ENCODE measurements around the gene PAPOLA.
"Not testable (repeated sequence)": the region's sequence is repeated elsewhere in the genome, so short reads cannot be mapped to it uniquely, and the experiment has no call there.

The PAPOLA gene

DNA sequence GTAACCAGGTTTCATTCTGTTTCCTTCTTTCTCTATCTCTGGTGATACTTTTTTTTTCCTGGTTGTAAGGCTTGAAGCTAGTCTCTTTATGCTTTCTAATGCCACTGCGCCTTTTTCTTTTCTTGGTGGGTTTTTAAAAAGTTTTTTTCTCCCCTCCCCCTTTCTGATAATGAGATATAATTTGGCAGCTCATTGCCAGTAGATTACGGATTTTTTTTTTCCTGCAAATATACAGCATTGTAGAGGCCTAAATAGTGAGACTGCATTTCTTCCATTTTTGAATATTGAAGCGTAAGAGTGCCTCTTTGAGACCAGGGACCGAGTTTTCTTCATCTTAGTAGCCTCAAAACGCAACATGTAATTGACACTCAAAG, 1.1 kb downstream of the PAPOLA start:
- DNase-seq, result peak; percentile 15

DNA sequence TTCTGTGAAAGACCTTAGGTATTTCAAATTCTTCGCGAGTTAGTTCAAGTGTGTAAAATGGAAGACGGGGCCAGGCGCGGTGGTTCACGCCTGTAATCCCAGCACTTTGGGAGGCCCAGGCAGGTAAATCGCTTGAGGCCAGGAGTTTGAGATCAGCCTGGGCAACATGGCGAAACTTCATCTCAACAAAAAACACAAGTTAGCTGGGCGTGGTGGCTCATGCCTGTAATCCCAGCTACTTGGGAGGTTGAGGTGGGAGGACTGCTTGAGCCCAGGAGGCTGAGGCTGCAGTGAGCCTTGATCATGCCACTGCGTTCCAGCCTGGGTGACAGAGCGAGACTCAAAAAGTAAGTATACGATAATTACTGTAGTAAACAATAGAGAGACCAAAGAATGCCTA, 2.2 kb downstream of the PAPOLA start:
- not testable (repeated sequence) for DNase-seq

DNA sequence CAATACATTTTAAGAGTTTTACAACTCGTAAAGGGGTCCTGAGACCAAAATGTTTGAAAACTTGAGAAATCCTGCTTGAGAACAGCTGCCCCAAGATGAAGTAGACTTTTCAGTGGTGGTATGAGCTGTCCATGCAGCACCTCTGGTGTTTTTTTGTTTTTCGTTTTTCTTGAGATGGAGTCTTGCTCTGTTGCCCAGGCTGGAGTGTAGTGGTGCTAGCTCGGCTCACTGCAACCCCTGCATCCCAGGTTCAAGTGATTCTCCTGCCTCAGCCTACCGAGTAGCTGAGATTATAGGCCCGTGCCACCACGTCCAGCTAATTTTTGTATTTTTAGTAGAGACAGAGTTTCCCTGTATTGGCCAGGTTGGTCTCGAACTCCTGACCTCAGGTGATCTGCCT, 5.5 kb downstream of the PAPOLA start:
- no peak for DNase-seq

DNA sequence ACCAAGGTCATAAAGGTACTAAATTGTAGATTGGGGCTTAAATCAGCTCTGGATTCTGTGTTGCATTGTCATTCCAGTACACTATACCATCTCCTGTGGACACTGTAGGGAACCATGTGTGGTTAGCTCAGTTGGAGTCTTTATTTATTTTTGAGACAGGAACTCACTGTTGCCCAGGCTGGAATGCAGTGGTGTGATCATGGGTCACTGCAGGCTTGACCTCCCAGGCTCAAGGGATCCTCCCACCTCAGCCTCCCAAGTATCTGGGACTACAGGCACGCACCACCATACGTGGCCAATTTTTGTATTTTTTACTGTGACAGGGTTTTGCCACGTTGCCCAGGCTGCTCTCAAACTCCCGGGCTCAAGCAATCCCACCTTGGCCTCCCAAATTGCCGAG, 6.7 kb downstream of the PAPOLA start:
- DNase-seq, result no peak

DNA sequence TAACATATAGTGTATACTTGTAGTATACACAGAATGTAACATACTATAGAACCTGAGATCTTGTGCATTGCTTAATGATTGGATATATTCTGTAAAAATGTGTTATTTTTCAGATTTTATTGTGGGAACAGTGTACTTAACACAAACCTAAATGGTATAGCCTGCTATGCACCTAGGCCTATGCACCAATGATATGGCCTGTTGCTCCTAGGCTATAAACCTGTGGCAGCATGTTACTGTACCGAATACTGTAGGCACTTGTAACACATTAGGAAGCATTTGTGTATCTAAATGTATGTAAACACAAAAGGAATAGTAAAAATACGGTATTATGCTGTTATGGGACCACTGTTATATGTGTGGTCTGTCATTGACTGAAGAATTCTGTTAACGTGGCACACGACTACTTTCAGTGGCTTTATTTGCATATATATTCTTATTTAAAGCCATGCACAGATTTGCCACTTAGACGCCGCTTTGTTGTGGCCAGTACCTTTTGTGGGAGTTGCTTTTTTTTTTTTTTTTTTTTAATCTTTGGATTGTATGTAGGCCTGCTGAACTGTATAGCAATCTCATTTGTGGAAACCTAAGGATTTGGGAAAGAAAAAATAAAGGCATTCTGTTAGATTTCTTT, 7.4 kb downstream of the PAPOLA start:
- no peak for DNase-seq

DNA sequence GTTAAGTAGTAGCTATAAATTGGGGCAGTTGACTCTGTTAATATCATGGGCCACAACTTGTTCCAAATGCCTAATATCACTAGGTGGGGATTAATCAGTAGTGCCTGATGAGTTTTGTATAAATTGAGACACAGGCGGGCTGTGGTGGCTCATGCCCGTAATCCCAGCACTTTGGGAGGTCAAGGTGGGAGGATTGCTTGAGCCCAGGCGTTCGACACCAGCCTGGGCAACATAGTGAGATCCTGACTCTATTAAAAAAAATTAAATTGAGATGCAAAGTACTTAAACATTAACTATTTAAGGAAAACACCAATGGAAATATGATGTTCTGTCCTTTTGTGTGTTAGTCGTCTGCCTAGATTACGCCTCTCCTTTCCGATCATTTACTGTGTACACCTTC, 9.0 kb downstream of the PAPOLA start:
- no peak for DNase-seq

DNA sequence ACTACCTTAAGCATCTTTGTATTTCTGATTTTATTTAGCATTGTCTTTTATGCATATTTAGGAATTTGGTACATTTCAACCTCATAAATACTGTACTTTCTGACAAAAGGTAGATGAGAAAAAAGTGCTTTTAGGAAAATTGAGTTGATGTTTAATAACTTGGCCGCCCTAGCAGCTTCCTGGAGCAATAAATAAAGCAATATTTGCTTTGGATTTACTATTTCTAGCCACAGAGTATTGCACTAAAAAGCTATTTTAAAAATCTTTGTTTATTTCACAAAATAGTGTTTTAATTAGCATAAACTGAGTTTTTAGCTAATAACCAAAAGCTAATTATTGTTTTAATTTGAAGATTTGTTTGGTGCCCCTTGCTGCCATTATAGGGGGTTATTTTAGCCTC, 9.5 kb downstream of the PAPOLA start:
- no peak for DNase-seq

DNA sequence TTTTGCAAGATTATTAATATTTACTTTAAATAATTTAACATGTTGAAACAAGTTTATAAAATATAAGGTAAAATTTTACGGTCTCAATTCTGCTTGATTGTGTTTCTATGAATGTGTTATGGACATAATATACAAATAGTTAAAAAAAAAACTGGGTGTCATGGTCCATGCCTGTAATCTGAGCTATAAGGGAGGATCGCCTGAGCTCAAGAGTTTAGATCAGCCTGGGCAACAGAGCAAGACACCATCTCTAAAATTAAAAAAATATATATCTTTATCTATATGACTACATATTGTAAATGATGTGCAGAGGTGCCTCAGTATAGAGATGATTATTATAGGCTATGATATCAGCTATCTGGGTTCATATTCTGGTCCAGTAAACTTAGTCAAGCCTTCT, 9.9 kb downstream of the PAPOLA start:
- no peak for DNase-seq

DNA sequence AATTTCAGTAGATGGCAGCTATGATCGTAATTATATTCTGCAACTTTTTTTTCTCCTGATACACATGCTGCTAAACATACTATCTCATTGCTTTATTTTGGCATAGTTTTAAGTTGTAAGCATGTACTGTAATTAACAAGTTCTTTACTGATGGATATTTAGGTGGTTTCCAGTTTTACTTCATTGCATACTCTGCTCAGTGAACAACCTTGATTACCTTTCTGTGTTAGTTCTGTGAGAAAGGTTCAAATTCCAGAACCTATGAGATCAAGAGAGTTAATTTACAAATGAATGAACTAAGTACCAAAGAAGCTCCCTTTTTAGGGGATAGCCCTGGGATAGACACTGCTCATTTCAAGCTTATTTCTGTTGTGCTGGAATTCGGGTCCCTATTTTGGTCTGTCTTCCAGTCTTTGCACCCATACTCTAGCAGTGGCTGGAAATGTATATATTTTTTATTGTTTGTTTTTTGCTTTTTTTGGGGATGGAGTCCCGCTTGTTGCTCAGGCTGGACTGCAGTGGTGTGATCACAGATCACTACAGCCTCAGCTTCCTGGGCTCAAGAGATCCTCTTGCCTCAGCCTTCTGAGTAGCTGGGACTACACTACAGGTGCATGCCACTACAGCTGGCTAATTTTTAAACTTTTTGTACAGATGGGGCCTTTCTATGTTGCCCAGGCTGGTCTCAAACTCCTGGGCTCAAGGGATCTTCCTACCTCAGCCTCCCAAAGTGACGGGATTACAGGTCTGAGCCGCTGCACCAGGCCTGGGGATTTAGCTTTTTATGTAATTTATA, 10.6 kb downstream of the PAPOLA start:
- DNase-seq, result no peak

DNA sequence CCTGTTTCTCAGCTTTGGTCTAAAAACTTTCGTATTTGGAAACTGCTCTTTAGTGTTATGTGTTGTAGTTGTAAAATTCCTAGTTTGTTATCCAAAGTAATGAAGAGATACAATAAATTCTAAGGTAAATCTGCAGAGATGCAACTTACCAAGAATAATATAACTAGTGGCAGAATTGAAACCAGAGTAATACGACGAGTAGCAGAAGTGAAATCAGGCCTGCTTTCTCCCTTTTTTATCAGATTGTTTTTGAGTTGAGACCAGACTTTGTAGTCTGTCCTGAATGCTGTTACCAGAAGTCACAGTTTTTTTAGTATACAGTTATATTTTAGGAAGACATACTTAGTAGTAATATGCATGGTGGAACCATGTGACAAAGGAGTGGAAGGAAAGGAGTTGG, 12.5 kb downstream of the PAPOLA start:
- no peak for DNase-seq

DNA sequence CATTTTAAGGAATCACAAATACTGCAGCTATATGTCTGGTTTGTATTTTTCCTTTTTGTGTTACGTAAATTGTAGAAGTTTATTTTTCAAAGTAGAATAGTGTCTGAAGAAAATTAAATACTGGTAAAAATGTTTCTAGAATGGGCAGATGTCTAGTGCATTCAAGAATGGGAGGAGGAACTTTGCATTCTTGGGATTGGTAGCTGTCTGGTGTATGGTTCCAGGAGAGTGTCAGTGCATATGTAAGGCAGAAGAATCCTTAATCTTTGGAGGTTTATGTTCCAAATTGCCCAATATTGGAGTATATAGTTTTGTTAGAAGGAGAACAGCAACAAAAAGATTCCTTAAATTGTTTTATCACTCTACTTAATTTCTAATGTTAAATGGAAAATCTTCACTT, 13.5 kb downstream of the PAPOLA start:
- no peak for DNase-seq

DNA sequence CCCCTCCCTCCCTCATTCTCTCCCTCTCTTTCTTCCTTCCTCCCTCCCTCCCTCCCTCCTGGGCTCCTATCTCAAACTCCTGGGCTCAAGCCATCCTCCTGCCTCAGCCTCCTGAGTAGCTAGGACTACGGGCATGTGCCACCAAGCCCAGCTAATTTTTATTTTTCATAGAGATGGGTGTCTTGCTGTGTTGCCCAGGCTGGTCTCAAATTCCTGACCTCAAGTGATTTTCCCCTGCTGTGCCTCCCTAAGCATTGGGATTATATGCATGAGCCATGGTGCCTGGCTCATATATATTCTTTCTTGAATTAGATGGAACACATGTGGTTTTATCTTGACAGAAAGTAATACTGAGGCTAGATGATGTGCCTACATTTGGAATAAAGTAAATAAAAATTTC, 14.2 kb downstream of the PAPOLA start:
- DNase-seq, result no peak

DNA sequence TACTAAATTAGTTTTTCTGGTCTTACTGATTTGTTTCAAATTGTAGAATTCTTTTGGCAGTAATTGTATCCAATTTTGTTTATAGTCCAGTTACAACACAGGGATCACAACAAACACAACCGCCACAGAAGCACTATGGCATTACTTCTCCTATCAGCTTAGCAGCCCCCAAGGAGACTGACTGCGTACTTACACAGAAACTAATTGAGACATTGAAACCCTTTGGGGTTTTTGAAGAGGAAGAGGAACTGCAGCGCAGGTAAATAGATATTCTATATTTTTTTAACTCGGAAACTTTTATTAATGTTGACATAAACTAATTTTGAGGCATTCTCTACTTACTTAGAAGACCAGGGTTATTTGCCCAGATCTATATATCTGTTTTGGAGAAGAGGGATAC, 17.8 kb downstream of the PAPOLA start:
- DNase-seq, result no peak

DNA sequence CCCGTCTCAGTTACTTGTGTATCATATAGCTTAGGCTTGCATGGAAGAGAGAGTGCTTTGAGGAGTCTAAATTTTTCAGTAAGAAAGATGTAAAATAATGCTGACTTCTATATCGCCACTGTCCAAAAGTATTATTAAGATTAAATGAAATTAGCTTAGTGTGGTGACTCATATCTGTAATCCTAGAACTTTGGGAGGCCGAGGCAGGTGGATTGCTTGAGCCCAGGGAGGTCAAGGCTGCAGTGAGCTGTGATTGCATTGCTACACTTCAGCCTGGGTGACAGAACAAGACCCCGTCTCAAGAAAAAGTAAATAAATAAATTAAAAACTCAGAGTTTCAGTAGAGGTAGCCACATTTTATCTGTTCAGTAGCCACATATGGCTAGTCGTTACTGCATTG, 23.3 kb downstream of the PAPOLA start:
- no peak for DNase-seq

DNA sequence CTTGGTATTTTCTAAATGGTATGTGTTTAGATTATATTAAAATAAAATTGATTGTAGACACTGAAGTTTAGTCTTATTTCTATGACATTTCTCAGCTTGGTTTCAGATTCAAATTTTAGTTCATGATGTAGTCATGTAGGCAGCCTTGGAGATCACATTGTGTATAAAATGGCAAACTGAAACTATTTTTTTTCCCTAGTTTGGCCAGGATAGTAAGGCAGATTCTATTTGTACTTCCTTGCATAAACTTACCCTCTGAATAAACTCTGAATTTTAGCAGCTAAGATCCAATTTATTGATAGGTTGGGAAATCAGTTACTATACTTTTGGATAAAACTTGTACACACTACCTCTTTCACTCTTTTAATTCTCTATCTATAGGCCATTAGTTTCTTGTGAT, 30.4 kb downstream of the PAPOLA start:
- DNase-seq, result no peak

DNA sequence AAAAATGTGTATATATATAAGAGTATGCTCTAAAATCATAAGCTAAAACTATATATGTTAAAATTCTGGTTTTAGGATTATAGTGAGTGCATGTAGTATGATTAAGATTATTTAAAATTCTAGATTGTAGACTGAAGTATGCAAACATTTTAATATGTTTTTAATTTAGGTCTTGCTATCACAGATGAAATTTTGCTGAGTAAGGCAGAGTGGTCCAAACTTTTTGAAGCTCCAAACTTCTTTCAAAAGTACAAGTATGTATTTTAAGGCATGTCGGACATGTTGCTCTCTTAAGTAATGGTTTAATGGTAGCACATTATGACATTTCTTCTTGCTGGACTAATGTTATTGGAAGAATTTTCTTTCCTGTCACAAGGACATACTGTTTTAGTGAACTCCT, 34.6 kb downstream of the PAPOLA start:
- DNase-seq, result no peak

DNA sequence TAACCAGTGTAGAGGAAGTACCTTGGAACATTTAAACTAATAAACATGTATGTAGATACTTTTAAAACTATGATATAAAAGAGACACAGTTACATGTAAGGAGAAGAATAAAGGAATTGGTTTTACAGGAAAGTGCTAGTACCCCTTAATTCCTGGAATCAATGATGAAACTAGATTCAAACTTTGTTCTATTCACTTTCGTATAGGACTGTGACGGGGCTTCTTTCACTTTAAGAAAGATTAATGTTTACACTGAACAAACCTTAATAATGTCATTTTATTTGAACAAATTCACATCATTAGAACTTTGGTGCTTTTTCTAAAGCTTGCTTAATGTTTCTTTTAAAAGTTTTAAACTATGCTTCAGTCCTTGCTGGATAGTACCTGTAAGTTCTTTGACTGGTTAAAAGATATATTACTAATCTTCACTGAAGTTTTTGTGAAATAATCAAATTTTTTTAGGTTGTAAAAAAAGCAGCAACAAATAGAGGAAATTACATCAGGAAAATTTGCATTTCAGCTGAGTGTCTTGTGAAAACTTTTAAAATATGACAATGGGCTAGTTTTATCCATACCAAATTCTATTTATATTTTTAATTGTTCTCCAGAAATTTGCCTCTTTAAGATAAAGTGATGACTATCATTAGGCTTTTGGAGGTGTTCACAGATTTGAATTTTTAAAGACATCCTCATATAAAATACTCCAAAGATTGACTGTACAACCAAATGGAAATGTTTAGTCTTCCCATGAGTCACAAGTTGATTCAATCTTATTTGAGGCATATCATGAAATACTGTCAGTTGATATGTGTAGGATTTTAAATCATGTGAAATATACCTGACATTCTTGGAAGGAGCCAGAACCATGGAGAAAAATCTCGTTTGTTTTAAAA, 36.2 kb downstream of the PAPOLA start:
- no peak for DNase-seq

DNA sequence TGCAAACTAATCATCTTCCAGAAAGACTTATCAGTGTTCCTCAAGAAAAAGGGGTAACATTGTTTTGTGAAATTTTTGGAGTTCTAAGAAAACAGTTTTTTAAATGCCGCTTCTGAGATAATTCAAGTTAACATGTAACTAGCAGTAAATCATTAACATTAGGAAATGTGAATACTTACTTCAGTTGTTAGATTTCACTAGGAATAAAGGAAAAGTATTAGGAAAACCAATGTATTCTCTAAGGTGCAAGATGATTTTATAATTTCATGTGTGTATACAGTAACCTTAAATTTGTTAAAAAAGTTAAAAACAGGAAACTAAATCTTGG, 36.8 kb downstream of the PAPOLA start:
- DNase-seq, result no peak

DNA sequence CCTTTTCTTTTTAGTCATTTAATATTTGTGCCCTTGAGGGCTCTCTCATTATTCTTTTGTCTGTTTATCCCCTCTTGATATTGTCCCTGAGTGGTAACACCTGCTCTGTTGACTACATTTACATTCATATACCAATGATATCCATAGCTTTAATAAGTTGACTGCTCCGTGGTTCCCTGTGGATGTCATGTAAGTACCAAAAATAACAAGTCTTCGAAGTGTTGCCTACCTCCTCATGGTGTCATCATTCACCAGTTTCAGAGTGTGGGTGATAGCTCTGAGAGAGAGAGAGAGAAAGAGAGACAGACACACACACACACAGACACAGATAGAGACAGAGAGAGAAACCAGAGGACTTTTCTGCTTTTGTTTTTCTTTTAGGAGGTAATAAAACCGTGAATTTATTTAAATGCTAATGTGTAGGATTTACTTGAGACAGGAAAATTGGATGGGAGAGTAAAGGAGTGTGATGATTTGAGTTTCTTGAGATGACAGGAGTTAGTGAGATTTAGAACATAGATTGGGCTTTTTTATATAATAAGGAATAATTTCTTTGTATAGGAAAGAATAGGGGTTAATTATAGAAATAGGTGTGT, 52.2 kb downstream of the PAPOLA start:
- DNase-seq, result no peak

DNA sequence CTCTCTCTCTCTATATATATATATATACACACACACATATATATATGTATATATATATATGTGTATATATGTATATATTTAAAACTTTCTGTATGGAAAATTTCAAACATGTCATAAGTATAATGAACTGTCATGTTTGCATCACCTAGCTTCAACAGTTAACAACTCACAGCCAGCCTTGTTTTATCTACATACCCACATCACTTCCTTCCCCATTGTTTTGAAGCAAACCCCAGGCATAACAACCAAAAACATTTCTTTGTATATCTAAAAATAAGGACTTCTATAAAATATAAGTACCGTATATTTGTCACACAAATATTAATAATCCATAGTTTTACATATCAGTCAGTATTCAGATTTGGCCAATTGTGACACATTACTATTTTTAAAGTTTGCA, 57.4 kb downstream of the PAPOLA start:
- DNase-seq, result peak; percentile 86

DNA sequence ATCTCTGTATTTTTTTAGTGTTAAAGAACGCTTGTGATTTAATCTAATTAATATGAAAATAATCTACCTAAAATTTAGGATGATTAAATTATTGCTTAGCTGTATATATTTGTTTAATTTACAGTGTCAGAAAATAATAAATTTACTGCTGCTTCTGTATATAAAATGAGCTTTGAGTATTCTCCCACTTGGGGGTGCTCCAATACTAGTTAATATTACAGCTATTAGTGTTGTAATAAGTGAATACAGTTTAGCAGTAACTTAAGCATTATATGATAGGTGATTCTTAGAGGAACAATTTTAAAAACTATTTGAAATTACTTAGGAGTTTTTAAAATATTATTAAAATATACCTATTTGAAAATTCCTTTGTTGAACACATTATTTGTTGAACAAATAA, 62.2 kb downstream of the PAPOLA start:
- DNase-seq, result peak; percentile 29

DNA sequence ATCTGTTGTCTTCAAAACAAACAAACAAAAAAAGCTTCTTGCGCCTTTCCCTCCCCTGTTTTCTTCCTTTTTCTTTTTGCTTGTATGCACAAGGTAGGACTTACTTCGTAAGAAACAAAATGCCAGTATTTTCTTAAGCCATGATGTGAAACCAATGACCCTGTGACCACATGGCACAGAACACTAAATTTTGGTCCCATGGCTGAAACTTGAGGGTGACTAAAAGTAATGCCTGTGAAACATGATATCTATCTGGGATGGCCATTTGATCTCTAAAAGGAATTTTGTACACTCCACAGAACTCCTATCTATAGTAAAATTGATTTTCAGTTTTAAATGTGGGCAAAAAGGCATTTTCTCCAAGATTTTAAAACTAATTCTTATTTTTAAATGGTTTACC, 63.6 kb downstream of the PAPOLA start:
- no peak for DNase-seq

DNA sequence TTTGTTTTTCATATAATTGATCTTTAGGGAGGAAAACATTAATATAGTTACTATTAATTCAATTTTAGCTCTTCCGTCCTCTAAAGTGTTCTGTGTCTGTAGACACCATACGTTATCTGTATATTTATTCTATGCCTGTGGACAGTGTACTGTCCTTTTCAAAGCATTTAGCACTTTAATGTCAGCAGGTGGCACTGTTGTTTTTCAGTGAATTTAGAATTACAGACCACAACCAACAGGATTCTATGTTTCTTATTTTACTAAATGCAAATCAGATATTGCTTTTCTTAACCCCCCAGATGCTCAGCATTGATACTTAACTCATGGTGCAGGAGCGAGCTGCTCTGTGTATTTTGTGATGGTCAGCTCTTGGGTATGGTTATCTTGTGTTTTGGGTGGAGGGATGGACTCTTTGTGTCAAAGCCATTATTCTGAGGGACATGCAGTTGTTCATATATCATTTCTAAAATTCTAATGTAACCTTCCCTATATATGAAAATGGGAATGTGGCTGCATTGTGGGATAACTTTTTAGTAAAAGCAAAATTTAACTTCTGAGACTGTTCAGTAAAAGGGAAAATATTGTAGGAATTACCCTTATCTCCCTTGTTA, 65.2 kb downstream of the PAPOLA start:
- DNase-seq, result peak; percentile 77
